ENCODE results near the gene FBXW11. TPM values are rescaled to one million over a fixed set of nuclear protein-coding genes. Genes with fewer than 3 reads are reported as not detected.

FBXW11 gene
- total and polyA plus RNA-seq, 2 of the 8 experiments (the other 6 are each of a cell fraction or from before 2014, with no cell fraction given): 45.0 to 75.6 TPM

DNA sequence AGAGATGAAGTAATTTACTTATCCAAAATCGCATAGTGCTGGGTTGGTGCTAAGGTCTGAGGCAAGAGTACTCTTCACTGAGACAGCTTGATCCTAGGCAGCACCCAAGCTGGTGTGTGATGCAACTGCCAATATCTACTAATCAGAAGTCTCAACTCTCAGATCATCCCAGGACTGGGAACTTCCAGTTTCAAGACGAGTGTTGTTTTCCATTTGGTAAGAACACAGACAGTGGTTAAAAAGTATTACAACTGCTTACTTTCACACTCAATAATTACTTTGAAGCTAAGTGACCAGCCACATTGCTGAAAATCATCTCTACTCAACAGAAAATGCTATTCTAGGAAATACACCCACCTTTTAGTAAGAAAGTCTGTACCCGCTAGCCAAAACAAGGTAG is 45.3 kb downstream of the FBXW11 start:
- FAIRE-seq: peak; percentile 42
- no peak for DNase-seq (ENCODE audit: low read depth in 1 of 2, low spot score in 2 of 2)
- H3K4me1 ChIP-seq (replicated peaks in 1 of 4; ENCODE audit: control insufficient read depth in 3 of 4, insufficient read depth in 4 of 4, low read length in 3 of 4): peaks cover 5 to 21% (median 9%) of the 10 kb centered on the region in 4 experiments; a peak in 5 of 7 replicates
- H4K5ac ChIP-seq (ENCODE audit: insufficient read length, low read depth, low read length): no peak overlapping the region
- H4K8ac ChIP-seq (ENCODE audit: extremely low read depth, insufficient read depth, low read length): no peak overlapping the region; the same call in 1 of the 2 replicates
- no peak overlapping the region for H2AK5ac ChIP-seq (ENCODE audit: low read depth, low read length)
- whole genome bisulfite sequencing, 2 experiments (ENCODE audit: extremely low coverage in 1 of 2, insufficient coverage in 1 of 2, insufficient read length in 1 of 2, insufficient replicate concordance in 2 of 2, low coverage in 1 of 2, low lambda C conversion rate in 2 of 2, missing lambda C conversion rate in 1 of 2): 86% methylated on average over 3 of the region's 3 CpGs; no CpG with 5 or more reads in 1 of the 2 experiments
- H3K56ac ChIP-seq (replicated peaks; ENCODE audit: insufficient read length, low read depth, low read length): no peak overlapping the region
- H2BK120ac ChIP-seq (replicated peaks; ENCODE audit: low read depth, low read length): no peak overlapping the region
- no peak overlapping the region for H2AFZ ChIP-seq (ENCODE audit: low read length)
- no peaks in the 10 kb centered on the region for H3K27me3 ChIP-seq (replicated peaks in 1 of 4; ENCODE audit: control insufficient read depth in 3 of 4, extremely low read depth in 1 of 4, insufficient read depth in 3 of 4, low read length in 3 of 4)
- no peak overlapping the region for H2BK20ac ChIP-seq (ENCODE audit: low read length)
- POLR2A ChIA-PET (ENCODE audit: partially characterized antibody): interaction anchor here (0.9 to 2.2 kb wide), 3 partner anchors 17 to 44 kb away, joined by 3 to 7 read pairs (median 4); no protein-coding TSS in a partner anchor
- no peak overlapping the region for H2BK12ac ChIP-seq (ENCODE audit: low read depth, low read length)
- no peak overlapping the region for H3K4me2 ChIP-seq (ENCODE audit: insufficient read depth in 1 of 2, low read depth in 2 of 2, low read length in 2 of 2)
- CTCF ChIA-PET (ENCODE audit: partially characterized antibody): interaction anchor here (0.9 to 1.6 kb wide), 4 partner anchors 11 to 98 kb away, joined by 3 to 7 read pairs (median 3); no protein-coding TSS in a partner anchor
- no peak overlapping the region for H3K27ac ChIP-seq (ENCODE audit: low read depth, low read length)
- TF ChIP-seq SP4 (IDR thresholded peaks at IDR 0.05; ENCODE audit: low read length) (no peak), SP1 (IDR thresholded peaks at IDR 0.05; ENCODE audit: low read depth, low read length) (no peak), CTCF (IDR thresholded peaks at IDR 0.05; ENCODE audit: control extremely low read depth in 1 of 3, insufficient read depth in 1 of 3, low read depth in 1 of 3, low read length in 3 of 3) (no peak), PHF8 (conservative IDR thresholded peaks at IDR 0.05; ENCODE audit: low read depth, low read length) (no peak), TEAD4 (IDR thresholded peaks at IDR 0.05; ENCODE audit: low read depth, low read length) (no peak), JUN (IDR thresholded peaks at IDR 0.05; ENCODE audit: low read depth, low read length) (no peak), POLR2A (IDR thresholded peaks at IDR 0.05; ENCODE audit: control extremely low read depth in 1 of 2, low read depth in 2 of 2, low read length in 2 of 2) (no peak), RNF2 (IDR thresholded peaks at IDR 0.05; ENCODE audit: borderline replicate concordance, low read depth, low read length, missing control alignments, poor library complexity, severe bottlenecking) (no peak), KDM1A (IDR thresholded peaks at IDR 0.05; ENCODE audit: borderline replicate concordance, low read length) (no peak)
- TF ChIP-seq, protein P1, sequence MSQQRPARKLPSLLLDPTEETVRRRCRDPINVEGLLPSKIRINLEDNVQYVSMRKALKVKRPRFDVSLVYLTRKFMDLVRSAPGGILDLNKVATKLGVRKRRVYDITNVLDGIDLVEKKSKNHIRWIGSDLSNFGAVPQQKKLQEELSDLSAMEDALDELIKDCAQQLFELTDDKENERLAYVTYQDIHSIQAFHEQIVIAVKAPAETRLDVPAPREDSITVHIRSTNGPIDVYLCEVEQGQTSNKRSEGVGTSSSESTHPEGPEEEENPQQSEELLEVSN (IDR thresholded peaks at IDR 0.05): no peak
- no peak overlapping the region for H3K4me3 ChIP-seq (ENCODE audit: extremely low read depth in 1 of 4, insufficient read depth in 2 of 4, low read depth in 3 of 4, low read length in 4 of 4)
- no peak overlapping the region for H4K91ac ChIP-seq (replicated peaks; ENCODE audit: insufficient read length, low read length)
- no peaks in the 10 kb centered on the region for H3K23me2 ChIP-seq (ENCODE audit: low read depth, low read length)
- H3K4ac ChIP-seq (replicated peaks; ENCODE audit: insufficient read length, low read depth, low read length): no peak overlapping the region
- H3K18ac ChIP-seq (ENCODE audit: extremely low read depth, low read length): no peak overlapping the region
- no peaks in the 10 kb centered on the region for H3K9me3 ChIP-seq (ENCODE audit: insufficient read depth in 2 of 2, low read depth in 1 of 2, low read length in 1 of 2)
- peaks cover 0 to 7% (median 0%) of the 10 kb centered on the region in 4 experiments; a peak in 1 of 8 replicates for H3K36me3 ChIP-seq (ENCODE audit: control insufficient read depth in 2 of 4, insufficient read depth in 4 of 4, low read length in 3 of 4)
- H2BK15ac ChIP-seq (ENCODE audit: low read length): no peak overlapping the region
- no peak overlapping the region for H2BK5ac ChIP-seq (ENCODE audit: low read depth, low read length)
- peaks cover 24 to 31% of the 10 kb centered on the region in 2 experiments for H4K20me1 ChIP-seq (replicated peaks in 1 of 2; ENCODE audit: control insufficient read depth in 1 of 2, insufficient read depth in 2 of 2, low read length in 2 of 2)
- no peak overlapping the region for H3K14ac ChIP-seq (ENCODE audit: insufficient read length)
- H3K79me2 ChIP-seq (ENCODE audit: control insufficient read depth in 1 of 2, insufficient read depth in 2 of 2, low read length in 2 of 2): peaks cover 29 to 100% of the 10 kb centered on the region in 2 experiments
- H3K23ac ChIP-seq (ENCODE audit: insufficient read length): no peak overlapping the region
- H3K79me1 ChIP-seq (ENCODE audit: low read depth, low read length): peaks cover 6% of the 10 kb centered on the region; the same call in 1 of the 2 replicates
- peak overlapping the region in 1 of 4 experiments; percentile 14; a peak in 1 of 7 replicates for H3K9ac ChIP-seq (replicated peaks in 1 of 4; ENCODE audit: extremely low read depth in 1 of 4, low read depth in 3 of 4, low read length in 3 of 4)

All from H1 (cell line).